Hepatocyte (in vitro differentiated cells): Measurements from ENCODE around the gene TIAL1.

Source experiments
- CTCF ChIP-seq: fragments of 200-600 bp; sonication (generic); IDR thresholded peaks from 2 replicates; pipeline ENCODE4 v1.5.1; 2016; ENCODE audit warnings: antibody characterized with exemption, mild to moderate bottlenecking; ENCODE audit not compliant: poor library complexity
- EZH2 ChIP-seq: fragments of 200-600 bp; sonication (generic); IDR thresholded peaks from 2 replicates; pipeline ENCODE4 v1.6.1; 2016; ENCODE audit warnings: antibody characterized with exemption, mild to moderate bottlenecking, borderline replicate concordance

GRCh38 chr10:119613741-119614140 lies 17.0 kb upstream of the TIAL1 start:
- TF ChIP-seq CTCF (no peak), EZH2 (no peak)
